HepG2 (cell line): ENCODE data around the gene CSTB.

ENCODE experiments used
- ARID4A ChIP-seq: sonication (generic); formaldehyde crosslinking; IDR thresholded peaks from 2 replicates; pipeline ENCODE4 v1.5.0; 2020; ENCODE audit warnings: mild to moderate bottlenecking, missing genetic modification reagents, borderline replicate concordance
- BCL3 ChIP-seq: sonication (generic); formaldehyde crosslinking; IDR thresholded peaks from 2 replicates; pipeline ENCODE4 v1.5.1; 2020; ENCODE audit warnings: mild to moderate bottlenecking, missing genetic modification reagents, moderate library complexity
- DMTF1 ChIP-seq: sonication (generic); formaldehyde crosslinking; IDR thresholded peaks from 2 replicates; pipeline ENCODE4 v1.4.0; 2020; ENCODE audit warnings: mild to moderate bottlenecking, missing genetic modification reagents
- DPF2 ChIP-seq: sonication (generic); formaldehyde crosslinking; IDR thresholded peaks from 2 replicates; pipeline ENCODE4 v1.4.0; 2020; ENCODE audit warnings: mild to moderate bottlenecking, low read depth, missing genetic modification reagents, borderline replicate concordance
- RARG ChIP-seq: sonication (generic); formaldehyde crosslinking; IDR thresholded peaks from 2 replicates; pipeline ENCODE4 v1.4.0; 2020; ENCODE audit warnings: low read depth, mild to moderate bottlenecking, missing genetic modification reagents
- USF2 ChIP-seq, 2 experiments: sonication (generic) in 1 of 2; formaldehyde crosslinking in 1 of 2; IDR thresholded peaks; 2 replicates each; pipeline versions ENCODE4 v1.5.1 to v1.6.1; 2011 to 2020; ENCODE audit warnings: borderline replicate concordance in 1 of 2, low read depth in 1 of 2, low read length in 1 of 2, mild to moderate bottlenecking in 1 of 2, missing genetic modification reagents in 1 of 2, moderate library complexity in 1 of 2
- ZNF17 ChIP-seq: sonication (generic); formaldehyde crosslinking; IDR thresholded peaks from 2 replicates; pipeline ENCODE4 v1.5.0; 2020; ENCODE audit warnings: mild to moderate bottlenecking, missing genetic modification reagents
- ZNF280D ChIP-seq: sonication (generic); formaldehyde crosslinking; IDR thresholded peaks from 2 replicates; pipeline ENCODE4 v1.5.1; 2020; ENCODE audit warnings: mild to moderate bottlenecking, missing genetic modification reagents
- ZNF354B ChIP-seq: sonication (generic); formaldehyde crosslinking; IDR thresholded peaks from 2 replicates; pipeline ENCODE4 v1.8.0; 2022; ENCODE audit warnings: mild to moderate bottlenecking, missing genetic modification reagents
- TF ChIP-seq, protein P1 (sequence below): sonication (generic); formaldehyde crosslinking; IDR thresholded peaks from 2 replicates; pipeline ENCODE4 v1.8.0; 2022; ENCODE audit warnings: mild to moderate bottlenecking, missing genetic modification reagents, borderline replicate concordance
- TF ChIP-seq, protein P2 (sequence below), 2 experiments: sonication (generic) in 1 of 2; formaldehyde crosslinking in 1 of 2; IDR thresholded peaks; 2 replicates each; pipeline versions ENCODE4 v1.4.0 to v1.6.1; 2018 to 2020; ENCODE audit warnings: missing genetic modification reagents in 2 of 2, borderline replicate concordance in 1 of 2, low read depth in 1 of 2, mild to moderate bottlenecking in 1 of 2, missing biosample characterization in 1 of 2

- TF ChIP-seq, protein P1, sequence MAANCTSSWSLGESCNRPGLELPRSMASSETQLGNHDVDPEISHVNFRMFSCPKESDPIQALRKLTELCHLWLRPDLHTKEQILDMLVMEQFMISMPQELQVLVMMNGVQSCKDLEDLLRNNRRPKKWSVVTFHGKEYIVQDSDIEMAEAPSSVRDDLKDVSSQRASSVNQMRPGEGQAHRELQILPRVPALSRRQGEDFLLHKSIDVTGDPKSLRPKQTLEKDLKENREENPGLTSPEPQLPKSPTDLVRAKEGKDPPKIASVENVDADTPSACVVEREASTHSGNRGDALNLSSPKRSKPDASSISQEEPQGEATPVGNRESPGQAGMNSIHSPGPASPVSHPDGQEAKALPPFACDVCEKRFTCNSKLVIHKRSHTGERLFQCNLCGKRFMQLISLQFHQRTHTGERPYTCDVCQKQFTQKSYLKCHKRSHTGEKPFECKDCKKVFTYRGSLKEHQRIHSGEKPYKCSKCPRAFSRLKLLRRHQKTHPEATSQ (CRISPR knock-in tag): no peak
- no peak for TF ChIP-seq RARG (CRISPR knock-in tag)
- no peak for TF ChIP-seq ZNF17 (CRISPR knock-in tag)
- TF ChIP-seq BCL3 (CRISPR knock-in tag): no peak
- no peak for TF ChIP-seq USF2 (IDR thresholded peaks at IDR 0.05; ENCODE audit: low read depth, low read length)
- no peak for TF ChIP-seq USF2 (CRISPR knock-in tag; IDR thresholded peaks at IDR 0.05; ENCODE audit: borderline replicate concordance)
- TF ChIP-seq, protein P2, sequence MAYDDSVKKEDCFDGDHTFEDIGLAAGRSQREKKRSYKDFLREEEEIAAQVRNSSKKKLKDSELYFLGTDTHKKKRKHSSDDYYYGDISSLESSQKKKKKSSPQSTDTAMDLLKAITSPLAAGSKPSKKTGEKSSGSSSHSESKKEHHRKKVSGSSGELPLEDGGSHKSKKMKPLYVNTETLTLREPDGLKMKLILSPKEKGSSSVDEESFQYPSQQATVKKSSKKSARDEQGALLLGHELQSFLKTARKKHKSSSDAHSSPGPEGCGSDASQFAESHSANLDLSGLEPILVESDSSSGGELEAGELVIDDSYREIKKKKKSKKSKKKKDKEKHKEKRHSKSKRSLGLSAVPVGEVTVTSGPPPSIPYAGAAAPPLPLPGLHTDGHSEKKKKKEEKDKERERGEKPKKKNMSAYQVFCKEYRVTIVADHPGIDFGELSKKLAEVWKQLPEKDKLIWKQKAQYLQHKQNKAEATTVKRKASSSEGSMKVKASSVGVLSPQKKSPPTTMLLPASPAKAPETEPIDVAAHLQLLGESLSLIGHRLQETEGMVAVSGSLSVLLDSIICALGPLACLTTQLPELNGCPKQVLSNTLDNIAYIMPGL (CRISPR knock-in tag; IDR thresholded peaks at IDR 0.05; ENCODE audit: borderline replicate concordance in 1 of 2, low read depth in 1 of 2): no peak
- no peak for TF ChIP-seq ARID4A (CRISPR knock-in tag)
- TF ChIP-seq ZNF280D (CRISPR knock-in tag): no peak
- TF ChIP-seq DPF2: no peak
- TF ChIP-seq DMTF1 (CRISPR knock-in tag): no peak
- no peak for TF ChIP-seq ZNF354B (CRISPR knock-in tag)
Measured at GRCh38 chr21:43800124-43800523, 24.0 kb upstream of the CSTB start.
